GM23338 (cell line): ENCODE measurements around the gene TEKT2. TPM values are rescaled to one million over a fixed set of nuclear protein-coding genes. Genes with fewer than 3 reads are reported as not detected.

Experiments
- ATAC-seq: fragments of 200-7000 bp; cut with Tn5 transposase; 3 replicates; pipeline ENCODE4 v1.9.1; 2020
- DNase-seq: peaks from one replicate; pipeline ENCODE4 v3.0.0-alpha.2; 2015; ENCODE audit warnings: low spot score
- H2AFZ ChIP-seq: fragments of 200-600 bp; sonication (generic); 2 replicates; pipeline ENCODE4 v1.8.0; 2016; ENCODE audit warnings: antibody characterized with exemption, mild to moderate bottlenecking, moderate library complexity
- H3F3A ChIP-seq: fragments of 200-600 bp; sonication (generic); replicated peaks from 2 replicates; pipeline ENCODE4 v1.8.0; 2017; ENCODE audit warnings: antibody characterized with exemption, mixed run types, low read depth
- H3K27ac ChIP-seq: fragments of 200-600 bp; sonication (generic); 2 replicates; pipeline ENCODE4 v1.6.1; 2016; ENCODE audit warnings: low read depth
- H3K27me3 ChIP-seq: fragments of 200-600 bp; sonication (generic); 2 replicates; pipeline ENCODE4 v1.8.0; 2016; ENCODE audit warnings: mild to moderate bottlenecking, mixed run types, moderate library complexity; ENCODE audit not compliant: insufficient read depth
- H3K36me3 ChIP-seq: fragments of 200-600 bp; sonication (generic); 2 replicates; pipeline ENCODE4 v1.8.0; 2016; ENCODE audit warnings: mild to moderate bottlenecking; ENCODE audit not compliant: insufficient read depth
- H3K4me1 ChIP-seq: fragments of 200-600 bp; sonication (generic); 2 replicates; pipeline ENCODE4 v1.8.0; 2016; ENCODE audit warnings: mild to moderate bottlenecking, moderate library complexity; ENCODE audit not compliant: insufficient read depth
- H3K4me2 ChIP-seq: fragments of 200-600 bp; sonication (generic); 2 replicates; pipeline ENCODE4 v1.7.1; 2017; ENCODE audit warnings: mixed run types
- H3K4me3 ChIP-seq: fragments of 200-600 bp; sonication (generic); 2 replicates; pipeline ENCODE4 v1.6.1; 2016; ENCODE audit warnings: mixed run types
- H3K79me2 ChIP-seq: fragments of 200-600 bp; sonication (generic); replicated peaks from 2 replicates; pipeline ENCODE4 v1.8.0; 2017; ENCODE audit warnings: mild to moderate bottlenecking; ENCODE audit not compliant: insufficient read depth
- H3K9me2 ChIP-seq: fragments of 200-600 bp; sonication (generic); 2 replicates; pipeline ENCODE4 v1.8.0; 2017; ENCODE audit not compliant: insufficient read depth
- H4K20me1 ChIP-seq: fragments of 200-600 bp; sonication (generic); replicated peaks from 2 replicates; pipeline ENCODE4 v1.8.0; 2017; ENCODE audit warnings: mild to moderate bottlenecking; ENCODE audit not compliant: insufficient read depth
- H3K27ac Mint-ChIP-seq: 2 replicates; pipeline ENCODE4 v1.8.0; 2020; ENCODE audit warnings: inconsistent platforms, mild to moderate bottlenecking, moderate library complexity, mixed read lengths
- H3K27me3 Mint-ChIP-seq: 3 replicates; pipeline ENCODE4 v1.8.0; 2022; ENCODE audit warnings: low read depth, mild to moderate bottlenecking, moderate library complexity, mixed read lengths, inconsistent platforms; ENCODE audit not compliant: insufficient read depth, poor library complexity
- H3K36me3 Mint-ChIP-seq: 3 replicates; pipeline ENCODE4 v1.8.0; 2021; ENCODE audit warnings: low read depth, mild to moderate bottlenecking, inconsistent platforms, moderate library complexity, mixed read lengths
- H3K4me1 Mint-ChIP-seq: 3 replicates; pipeline ENCODE4 v1.8.0; 2020; ENCODE audit warnings: mild to moderate bottlenecking, inconsistent platforms, mixed read lengths
- H3K4me3 Mint-ChIP-seq: 3 replicates; pipeline ENCODE4 v1.8.0; 2021; ENCODE audit warnings: moderate library complexity, mild to moderate bottlenecking, inconsistent platforms, mixed read lengths
- H3K9me3 Mint-ChIP-seq: 3 replicates; pipeline ENCODE4 v1.8.0; 2020; ENCODE audit warnings: moderate library complexity, mild to moderate bottlenecking, inconsistent platforms, mixed read lengths
- EZH2phosphoT487 ChIP-seq: fragments of 200-600 bp; sonication (generic); IDR thresholded peaks from one replicate; pipeline ENCODE4 v1.8.1; 2018; ENCODE audit warnings: antibody characterized with exemption; ENCODE audit not compliant: unreplicated experiment
- JUNB ChIP-seq: IDR thresholded peaks from one replicate; pipeline ENCODE4 v1.6.1; 2016; ENCODE audit warnings: antibody characterized with exemption; ENCODE audit not compliant: unreplicated experiment
- NANOG ChIP-seq: IDR thresholded peaks from 2 replicates; pipeline ENCODE4 v1.6.1; 2016; ENCODE audit warnings: antibody characterized with exemption, borderline replicate concordance
- POLR2AphosphoS5 ChIP-seq: IDR thresholded peaks from 2 replicates; pipeline ENCODE4 v1.6.1; 2016; ENCODE audit warnings: antibody characterized with exemption, low read depth
- STAT1 ChIP-seq: IDR thresholded peaks from one replicate; pipeline ENCODE4 v1.6.1; 2016; ENCODE audit warnings: antibody characterized with exemption; ENCODE audit not compliant: unreplicated experiment
- ZNF114 ChIP-seq: fragments of 250-450 bp; sonication (Bioruptor Pico); IDR thresholded peaks from 2 replicates; pipeline ENCODE4 v1.5.0; 2020; ENCODE audit warnings: mild to moderate bottlenecking, moderate library complexity
- ZNF331 ChIP-seq: fragments of 250-450 bp; sonication (Bioruptor Pico); IDR thresholded peaks from 2 replicates; pipeline ENCODE4 v1.5.0; 2020; ENCODE audit warnings: low read depth, mild to moderate bottlenecking, moderate library complexity
- polyA plus RNA-seq: library from polyadenylated mRNA; unstranded; fragments of >200 nt; fragmentation: Nextera tagmentation; extraction: Ambion mirVana; gene quantifications from 2 replicates; pipeline ENCODE4 v1.2.1, GENCODE V29; 2016
- total RNA-seq: library from RNA; depleted of rRNA; stranded (reverse); fragments of >200 nt; shearing (Covaris generic); gene quantifications from 2 replicates; pipeline ENCODE4 v1.2.3, GENCODE V29; 2014
- TF ChIP-seq, protein P1 (sequence below): IDR thresholded peaks from 2 replicates; pipeline ENCODE4 v1.6.1; 2016; ENCODE audit warnings: antibody characterized with exemption
- TF ChIP-seq, protein P2 (sequence below): IDR thresholded peaks from one replicate; pipeline ENCODE4 v1.6.1; 2018; ENCODE audit warnings: antibody characterized with exemption; ENCODE audit not compliant: unreplicated experiment
- TF ChIP-seq, protein P3 (sequence below), 2 experiments: fragments of 200-600 bp in 1 of 2; sonication (generic) in 1 of 2; conservative IDR thresholded peaks; 2 replicates each; pipeline versions ENCODE4 v1.5.1 to v1.6.1; 2016 to 2017; ENCODE audit warnings: antibody characterized with exemption in 2 of 2, low read depth in 2 of 2, mild to moderate bottlenecking in 2 of 2, moderate library complexity in 1 of 2

Gene TEKT2
- total and polyA plus RNA-seq, 2 experiments from 2014 or later: 0.36 to 0.94 TPM

DNA sequence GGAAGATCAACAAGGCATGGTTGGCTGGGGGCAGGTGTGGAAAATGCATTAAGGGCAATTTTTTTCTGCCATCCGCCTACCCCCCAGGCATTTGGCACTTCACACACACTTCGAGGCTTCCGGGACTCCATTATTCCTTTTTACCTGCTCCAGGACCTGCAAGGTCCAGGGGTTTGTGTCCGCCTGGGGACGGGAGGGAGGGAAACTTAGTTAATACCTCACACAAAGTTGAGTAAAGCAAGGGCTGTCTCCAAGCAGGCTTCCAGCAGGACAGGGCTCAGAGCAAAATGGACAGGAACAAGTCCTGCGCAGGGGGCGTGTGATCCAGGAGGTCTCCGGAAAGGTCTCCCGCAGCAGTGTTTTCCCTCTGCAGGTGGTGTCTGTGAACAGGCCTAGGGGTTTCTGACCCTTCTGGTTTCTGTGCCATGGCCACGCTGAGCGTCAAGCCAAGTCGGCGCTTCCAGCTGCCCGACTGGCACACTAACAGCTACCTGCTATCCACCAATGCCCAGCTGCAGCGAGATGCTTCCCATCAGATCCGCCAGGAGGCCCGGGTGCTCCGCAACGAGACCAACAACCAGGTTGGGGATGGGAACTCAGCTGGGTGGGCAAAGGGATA is 712 bp downstream of the TEKT2 start (continued):
- TF ChIP-seq, protein P1, sequence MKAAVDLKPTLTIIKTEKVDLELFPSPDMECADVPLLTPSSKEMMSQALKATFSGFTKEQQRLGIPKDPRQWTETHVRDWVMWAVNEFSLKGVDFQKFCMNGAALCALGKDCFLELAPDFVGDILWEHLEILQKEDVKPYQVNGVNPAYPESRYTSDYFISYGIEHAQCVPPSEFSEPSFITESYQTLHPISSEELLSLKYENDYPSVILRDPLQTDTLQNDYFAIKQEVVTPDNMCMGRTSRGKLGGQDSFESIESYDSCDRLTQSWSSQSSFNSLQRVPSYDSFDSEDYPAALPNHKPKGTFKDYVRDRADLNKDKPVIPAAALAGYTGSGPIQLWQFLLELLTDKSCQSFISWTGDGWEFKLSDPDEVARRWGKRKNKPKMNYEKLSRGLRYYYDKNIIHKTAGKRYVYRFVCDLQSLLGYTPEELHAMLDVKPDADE: no peak
- no peak for TF ChIP-seq JUNB
- no peak for TF ChIP-seq POLR2AphosphoS5
- TF ChIP-seq, protein P2, sequence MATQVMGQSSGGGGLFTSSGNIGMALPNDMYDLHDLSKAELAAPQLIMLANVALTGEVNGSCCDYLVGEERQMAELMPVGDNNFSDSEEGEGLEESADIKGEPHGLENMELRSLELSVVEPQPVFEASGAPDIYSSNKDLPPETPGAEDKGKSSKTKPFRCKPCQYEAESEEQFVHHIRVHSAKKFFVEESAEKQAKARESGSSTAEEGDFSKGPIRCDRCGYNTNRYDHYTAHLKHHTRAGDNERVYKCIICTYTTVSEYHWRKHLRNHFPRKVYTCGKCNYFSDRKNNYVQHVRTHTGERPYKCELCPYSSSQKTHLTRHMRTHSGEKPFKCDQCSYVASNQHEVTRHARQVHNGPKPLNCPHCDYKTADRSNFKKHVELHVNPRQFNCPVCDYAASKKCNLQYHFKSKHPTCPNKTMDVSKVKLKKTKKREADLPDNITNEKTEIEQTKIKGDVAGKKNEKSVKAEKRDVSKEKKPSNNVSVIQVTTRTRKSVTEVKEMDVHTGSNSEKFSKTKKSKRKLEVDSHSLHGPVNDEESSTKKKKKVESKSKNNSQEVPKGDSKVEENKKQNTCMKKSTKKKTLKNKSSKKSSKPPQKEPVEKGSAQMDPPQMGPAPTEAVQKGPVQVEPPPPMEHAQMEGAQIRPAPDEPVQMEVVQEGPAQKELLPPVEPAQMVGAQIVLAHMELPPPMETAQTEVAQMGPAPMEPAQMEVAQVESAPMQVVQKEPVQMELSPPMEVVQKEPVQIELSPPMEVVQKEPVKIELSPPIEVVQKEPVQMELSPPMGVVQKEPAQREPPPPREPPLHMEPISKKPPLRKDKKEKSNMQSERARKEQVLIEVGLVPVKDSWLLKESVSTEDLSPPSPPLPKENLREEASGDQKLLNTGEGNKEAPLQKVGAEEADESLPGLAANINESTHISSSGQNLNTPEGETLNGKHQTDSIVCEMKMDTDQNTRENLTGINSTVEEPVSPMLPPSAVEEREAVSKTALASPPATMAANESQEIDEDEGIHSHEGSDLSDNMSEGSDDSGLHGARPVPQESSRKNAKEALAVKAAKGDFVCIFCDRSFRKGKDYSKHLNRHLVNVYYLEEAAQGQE: no peak
- no peak for TF ChIP-seq ZNF331 (CRISPR knock-in tag)
- no peak for TF ChIP-seq NANOG
- no peak for TF ChIP-seq STAT1
- no peak for TF ChIP-seq EZH2phosphoT487

DNA sequence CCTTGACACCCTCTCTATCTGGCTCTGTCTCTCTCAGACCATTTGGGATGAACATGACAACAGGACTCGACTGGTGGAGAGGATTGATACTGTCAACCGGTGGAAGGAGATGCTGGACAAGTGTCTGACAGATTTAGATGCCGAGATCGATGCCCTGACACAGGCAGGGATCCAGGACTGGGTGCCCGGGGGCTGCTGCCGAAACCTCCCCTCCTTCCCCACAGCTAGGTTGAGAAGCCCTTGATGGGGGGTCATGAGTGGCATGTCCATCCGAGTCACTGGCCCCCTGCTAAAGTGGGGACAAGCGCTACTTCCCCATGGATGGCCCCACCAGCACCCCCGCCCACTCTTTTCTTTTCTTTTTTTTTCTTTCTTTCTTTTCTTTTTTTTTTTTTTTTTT is 1.2 kb downstream of the TEKT2 start:
- Histone ChIP-seq H2AFZ (no peak overlapping the region; the same call in 1 of the 2 replicates), H3K79me2 (peaks cover 10% of the 10 kb centered on the region), H3K4me3 (no peak overlapping the region), H3K4me2 (no peak overlapping the region; the same call in 1 of the 2 replicates), H3K4me1 (peaks cover 6% of the 10 kb centered on the region; the same call in 1 of the 2 replicates), H3F3A (0 out of 2 replicates have a peak, but pooled peaks cover 10% of the 10 kb centered on the region), H3K27me3 (peaks cover 9% of the 10 kb centered on the region; the same call in 1 of the 2 replicates), H3K9me2 (no peaks in the 10 kb centered on the region), H4K20me1 (0 out of 2 replicates have a peak, but pooled peaks cover 2% of the 10 kb centered on the region), H3K27ac (no peak overlapping the region), H3K36me3 (no peaks in the 10 kb centered on the region)
- DNase-seq (no peak), ATAC-seq (no peak)
- Mint-ChIP-seq H3K36me3 (peaks cover 5% of the 10 kb centered on the region; the same call in 2 of the 3 replicates), H3K27ac (no peak overlapping the region), H3K27me3 (peaks cover 9% of the 10 kb centered on the region), H3K9me3 (no peaks in the 10 kb centered on the region; the same call in 2 of the 3 replicates), H3K4me1 (peaks cover 18% of the 10 kb centered on the region), H3K4me3 (peak overlapping the region; percentile 7; the same call in 1 of the 3 replicates)
- TF ChIP-seq, protein P3, sequence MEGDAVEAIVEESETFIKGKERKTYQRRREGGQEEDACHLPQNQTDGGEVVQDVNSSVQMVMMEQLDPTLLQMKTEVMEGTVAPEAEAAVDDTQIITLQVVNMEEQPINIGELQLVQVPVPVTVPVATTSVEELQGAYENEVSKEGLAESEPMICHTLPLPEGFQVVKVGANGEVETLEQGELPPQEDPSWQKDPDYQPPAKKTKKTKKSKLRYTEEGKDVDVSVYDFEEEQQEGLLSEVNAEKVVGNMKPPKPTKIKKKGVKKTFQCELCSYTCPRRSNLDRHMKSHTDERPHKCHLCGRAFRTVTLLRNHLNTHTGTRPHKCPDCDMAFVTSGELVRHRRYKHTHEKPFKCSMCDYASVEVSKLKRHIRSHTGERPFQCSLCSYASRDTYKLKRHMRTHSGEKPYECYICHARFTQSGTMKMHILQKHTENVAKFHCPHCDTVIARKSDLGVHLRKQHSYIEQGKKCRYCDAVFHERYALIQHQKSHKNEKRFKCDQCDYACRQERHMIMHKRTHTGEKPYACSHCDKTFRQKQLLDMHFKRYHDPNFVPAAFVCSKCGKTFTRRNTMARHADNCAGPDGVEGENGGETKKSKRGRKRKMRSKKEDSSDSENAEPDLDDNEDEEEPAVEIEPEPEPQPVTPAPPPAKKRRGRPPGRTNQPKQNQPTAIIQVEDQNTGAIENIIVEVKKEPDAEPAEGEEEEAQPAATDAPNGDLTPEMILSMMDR (conservative IDR thresholded peaks at IDR 0.05; ENCODE audit: low read depth in 2 of 2): no peak
- TF ChIP-seq NANOG (no peak), JUNB (no peak), ZNF114 (CRISPR knock-in tag) (no peak)
